PFSK-1 (cell line): Measurements from ENCODE around the gene BCORL1.

ENCODE experiments used
- FOXP2 ChIP-seq: optimal IDR thresholded peaks from 2 replicates; pipeline ENCODE3; 2011; ENCODE audit warnings: borderline replicate concordance, control low read depth, inconsistent platforms; ENCODE audit not compliant: insufficient read depth; ENCODE audit errors: extremely low read length, extremely low read depth
- POLR2AphosphoS5 ChIP-seq: IDR thresholded peaks from 2 replicates; pipeline ENCODE4 v1.6.1; 2012; ENCODE audit warnings: low read depth, mild to moderate bottlenecking, control low read depth, low read length, moderate library complexity
- REST ChIP-seq, 2 experiments: IDR thresholded peaks; 2 replicates each; pipeline versions ENCODE4 v1.6.1 to v1.8.0; 2011 to 2012; ENCODE audit warnings: low read depth in 2 of 2, low read length in 2 of 2, control low read depth in 1 of 2, inconsistent platforms in 1 of 2, mild to moderate bottlenecking in 1 of 2, moderate library complexity in 1 of 2; ENCODE audit not compliant: insufficient read depth in 1 of 2
- SIN3A ChIP-seq: IDR thresholded peaks from 2 replicates; pipeline ENCODE4 v1.6.1; 2012; ENCODE audit warnings: mild to moderate bottlenecking, low read length, moderate library complexity, borderline replicate concordance; ENCODE audit not compliant: insufficient read depth
- TAF1 ChIP-seq: IDR thresholded peaks from 2 replicates; pipeline ENCODE4 v1.6.1; 2012; ENCODE audit warnings: low read length, control low read depth, borderline replicate concordance; ENCODE audit not compliant: insufficient read depth

The BCORL1 gene

GRCh38 chrX:130051176-130051845 lies 68.9 kb downstream of the BCORL1 start:
- no peak for TF ChIP-seq TAF1
- no peak for TF ChIP-seq POLR2AphosphoS5
- TF ChIP-seq REST (IDR thresholded peaks at IDR 0.05; ENCODE audit: insufficient read depth in 1 of 2, low read depth in 2 of 2, low read length in 2 of 2) = no peak
- TF ChIP-seq SIN3A = no peak
- TF ChIP-seq FOXP2 = no peak

- TF ChIP-seq REST (IDR thresholded peaks at IDR 0.05; ENCODE audit: insufficient read depth in 1 of 2, low read depth in 2 of 2, low read length in 2 of 2) = no peak
- no peak for TF ChIP-seq TAF1
- no peak for TF ChIP-seq POLR2AphosphoS5
- TF ChIP-seq FOXP2 = no peak
- TF ChIP-seq SIN3A = no peak
Observed at GRCh38 chrX:130053236-130053635, 70.8 kb downstream of the BCORL1 start.

- TF ChIP-seq REST (IDR thresholded peaks at IDR 0.05; ENCODE audit: insufficient read depth in 1 of 2, low read depth in 2 of 2, low read length in 2 of 2) (no peak), FOXP2 (no peak), SIN3A (no peak), TAF1 (no peak), POLR2AphosphoS5 (no peak)
Observed at GRCh38 chrX:130055103-130055502, 72.7 kb downstream of the BCORL1 start.

GRCh38 chrX:130055899-130056298 lies 73.5 kb downstream of the BCORL1 start:
- TF ChIP-seq TAF1 (no peak), SIN3A (no peak), POLR2AphosphoS5 (no peak), FOXP2 (no peak), REST (IDR thresholded peaks at IDR 0.05; ENCODE audit: insufficient read depth in 1 of 2, low read depth in 2 of 2, low read length in 2 of 2) (no peak)

- TF ChIP-seq POLR2AphosphoS5 (no peak), TAF1 (no peak), REST (IDR thresholded peaks at IDR 0.05; ENCODE audit: insufficient read depth in 1 of 2, low read depth in 2 of 2, low read length in 2 of 2) (no peak), SIN3A (no peak), FOXP2 (no peak)
Observed at GRCh38 chrX:130057209-130057608, 74.8 kb downstream of the BCORL1 start.
